ENCODE results near the gene PAFAH1B1.

DNA sequence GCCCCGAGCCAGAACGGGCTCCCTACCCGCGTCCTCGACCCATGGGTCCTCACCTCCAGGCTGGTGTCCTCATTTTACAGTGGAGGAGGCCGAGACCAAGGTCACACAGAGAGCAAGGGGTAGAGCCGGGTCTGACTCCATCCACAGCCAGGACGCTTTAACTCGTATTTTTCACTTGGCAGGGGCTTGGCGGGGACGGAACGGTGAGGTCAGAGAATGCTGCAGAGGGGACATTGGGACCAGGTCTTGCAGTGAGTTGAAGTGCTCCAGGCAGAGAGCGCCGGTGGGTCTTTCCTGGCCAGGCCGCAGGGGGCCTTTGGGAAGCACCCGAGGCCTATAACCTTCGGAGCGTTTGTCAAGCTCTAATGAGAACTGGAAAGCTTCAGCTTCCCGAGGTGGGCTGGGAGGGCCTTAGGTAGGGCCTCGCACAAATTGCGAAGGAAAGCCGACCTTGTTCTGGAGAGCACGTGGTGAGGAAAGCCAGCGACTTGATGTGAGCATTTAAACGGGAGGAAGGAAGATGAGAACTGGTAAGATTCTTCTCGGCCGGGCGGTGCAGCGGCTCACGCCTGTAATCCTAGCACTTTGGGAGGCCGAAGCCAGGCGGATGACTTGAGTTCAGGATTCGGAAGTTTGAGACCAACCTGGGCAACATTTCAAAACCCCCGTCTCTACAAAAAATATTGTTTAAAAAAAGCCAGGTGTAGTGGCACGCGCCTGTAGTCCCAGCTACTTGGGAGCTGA, 119.0 kb downstream of the PAFAH1B1 start:
- no peak for TF ChIP-seq TAF1 (IDR thresholded peaks at IDR 0.05; ENCODE audit: low read depth, low read length)
- no peak for TF ChIP-seq POLR2A (IDR thresholded peaks at IDR 0.05; ENCODE audit: low read depth, low read length)
